ENCODE measurements around the gene CACNA2D3. TPM values are rescaled to one million over a fixed set of nuclear protein-coding genes. Genes with fewer than 3 reads are reported as not detected.

Gene CACNA2D3
- total and polyA plus RNA-seq, 7 donors = 2.7 to 13.5 (median 9.0) TPM

DNA sequence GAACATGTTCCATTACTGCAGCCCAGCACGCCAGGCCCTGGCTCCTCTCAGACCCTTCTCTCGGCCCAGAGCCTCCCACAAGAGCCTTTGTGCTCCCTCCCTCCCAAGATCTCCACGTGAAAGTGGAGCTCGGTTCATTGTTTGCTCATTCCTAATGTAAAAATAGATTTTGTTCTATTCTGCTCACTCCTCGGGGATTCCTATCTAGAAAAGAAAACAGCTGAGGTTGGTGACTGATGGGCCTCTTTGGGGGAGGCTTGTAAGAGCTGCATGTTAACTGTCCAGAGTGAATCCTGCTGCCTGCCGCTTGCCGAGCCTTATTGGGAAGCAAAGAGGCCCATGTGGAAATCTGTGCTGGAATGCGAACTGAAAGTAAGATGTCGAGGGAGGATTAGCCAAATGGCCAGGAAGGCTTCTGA lies 538.4 kb downstream of the CACNA2D3 start:
- WGBS, 3 donors = 40 to 57% (median 47%) methylated on average over 9 of the region's 9 CpGs
- no peaks in the 10 kb centered on the region for H3K27me3 ChIP-seq (ENCODE audit: insufficient read depth in 3 of 3, low read length in 2 of 3)
- H3K9me3 ChIP-seq = no peaks in the 10 kb centered on the region

DNA sequence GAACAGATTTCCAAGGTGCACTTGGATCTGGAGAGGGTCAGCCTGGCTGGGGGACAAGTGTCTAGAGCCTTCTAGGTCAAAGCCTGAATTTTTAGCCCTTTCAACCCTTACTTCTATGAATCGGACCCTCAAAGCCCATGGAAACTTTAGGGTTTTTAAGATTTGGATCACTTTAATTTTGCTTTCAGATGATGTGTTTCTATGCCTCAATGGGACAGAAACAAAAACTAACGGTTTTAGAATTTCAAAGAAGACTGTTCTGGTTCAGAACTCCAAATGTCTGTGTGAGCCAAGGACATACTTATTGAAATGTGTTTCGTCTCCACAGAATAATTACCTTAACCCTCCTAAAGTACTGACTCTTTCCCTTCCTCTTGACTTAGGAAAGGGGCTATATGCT lies 538.8 kb downstream of the CACNA2D3 start:
- no peak overlapping the region for H3K4me3 ChIP-seq
- no peak for ATAC-seq

More for the DNA sequence above, 538.4 kb downstream of the CACNA2D3 start:
- intact Hi-C loops (cut with DNase I) = no loop called here
- ATAC-seq (peak in 2 of 4 donors; percentile 57 to 70), DNase-seq (peak; percentile 25 to 57)
- TF ChIP-seq, protein P1, sequence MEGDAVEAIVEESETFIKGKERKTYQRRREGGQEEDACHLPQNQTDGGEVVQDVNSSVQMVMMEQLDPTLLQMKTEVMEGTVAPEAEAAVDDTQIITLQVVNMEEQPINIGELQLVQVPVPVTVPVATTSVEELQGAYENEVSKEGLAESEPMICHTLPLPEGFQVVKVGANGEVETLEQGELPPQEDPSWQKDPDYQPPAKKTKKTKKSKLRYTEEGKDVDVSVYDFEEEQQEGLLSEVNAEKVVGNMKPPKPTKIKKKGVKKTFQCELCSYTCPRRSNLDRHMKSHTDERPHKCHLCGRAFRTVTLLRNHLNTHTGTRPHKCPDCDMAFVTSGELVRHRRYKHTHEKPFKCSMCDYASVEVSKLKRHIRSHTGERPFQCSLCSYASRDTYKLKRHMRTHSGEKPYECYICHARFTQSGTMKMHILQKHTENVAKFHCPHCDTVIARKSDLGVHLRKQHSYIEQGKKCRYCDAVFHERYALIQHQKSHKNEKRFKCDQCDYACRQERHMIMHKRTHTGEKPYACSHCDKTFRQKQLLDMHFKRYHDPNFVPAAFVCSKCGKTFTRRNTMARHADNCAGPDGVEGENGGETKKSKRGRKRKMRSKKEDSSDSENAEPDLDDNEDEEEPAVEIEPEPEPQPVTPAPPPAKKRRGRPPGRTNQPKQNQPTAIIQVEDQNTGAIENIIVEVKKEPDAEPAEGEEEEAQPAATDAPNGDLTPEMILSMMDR (IDR thresholded peaks at IDR 0.05) = no peak
- Histone ChIP-seq H3K36me3 (ENCODE audit: insufficient read depth in 1 of 2, low read depth in 1 of 2) (no peaks in the 10 kb centered on the region), H3K27ac (peak overlapping the region; percentile 20), H3K4me3 (no peak overlapping the region), H3K4me1 (no peaks in the 10 kb centered on the region)

DNA sequence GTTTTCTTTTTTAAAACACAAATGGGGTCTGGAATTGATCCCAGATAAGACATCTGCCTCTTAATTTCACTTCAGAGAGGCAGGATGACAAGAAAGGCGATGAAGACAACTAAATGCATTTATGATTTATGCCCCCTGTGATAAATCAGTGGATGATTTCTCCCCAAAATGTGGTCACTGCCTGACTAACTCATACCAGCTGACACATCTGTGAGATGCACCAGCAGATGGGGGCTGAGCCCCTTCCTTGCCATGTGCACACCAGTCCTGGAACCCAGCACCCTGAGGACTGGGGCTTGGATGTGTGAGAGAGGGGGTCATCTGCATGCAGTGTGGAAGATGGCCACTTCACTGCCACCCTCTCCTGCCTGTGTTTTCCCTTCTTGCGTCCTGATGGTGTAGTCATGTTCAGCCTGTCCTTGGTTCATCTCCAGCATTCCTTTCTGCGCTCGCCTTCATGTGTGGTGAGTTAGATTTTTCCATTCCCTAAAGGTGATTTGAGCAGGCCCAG lies 541.2 kb downstream of the CACNA2D3 start:
- no peaks in the 10 kb centered on the region for H3K9me3 ChIP-seq
- no peak overlapping the region for H3K4me3 ChIP-seq
- intact Hi-C loops (cut with DNase I) = no loop called here
- ATAC-seq (peak in 3 of 4 donors; percentile 40 to 75 (median 57)), DNase-seq (no peak)
- WGBS, 3 donors = 41 to 48% (median 47%) methylated on average over 4 of the region's 4 CpGs
- H3K4me1 ChIP-seq = no peaks in the 10 kb centered on the region
- no peaks in the 10 kb centered on the region for H3K27me3 ChIP-seq (ENCODE audit: insufficient read depth in 3 of 3, low read length in 2 of 3)
- no peaks in the 10 kb centered on the region for H3K36me3 ChIP-seq (ENCODE audit: insufficient read depth in 1 of 2, low read depth in 1 of 2)
- TF ChIP-seq, protein P1 (IDR thresholded peaks at IDR 0.05) = no peak
- no peak overlapping the region for H3K27ac ChIP-seq

More for the DNA sequence above, 538.8 kb downstream of the CACNA2D3 start:
- TF ChIP-seq, protein P1 (IDR thresholded peaks at IDR 0.05) = no peak
- intact Hi-C loops (cut with DNase I) = no loop called here
- Histone ChIP-seq H3K36me3 (ENCODE audit: insufficient read depth in 1 of 2, low read depth in 1 of 2) (no peaks in the 10 kb centered on the region), H3K27ac (no peak overlapping the region), H3K27me3 (ENCODE audit: insufficient read depth in 3 of 3, low read length in 2 of 3) (no peaks in the 10 kb centered on the region), H3K9me3 (no peaks in the 10 kb centered on the region), H3K4me1 (no peaks in the 10 kb centered on the region)
- WGBS, 3 donors = 70 to 75% (median 73%) methylated on average over 3 of the region's 3 CpGs
- no peak for DNase-seq

DNA sequence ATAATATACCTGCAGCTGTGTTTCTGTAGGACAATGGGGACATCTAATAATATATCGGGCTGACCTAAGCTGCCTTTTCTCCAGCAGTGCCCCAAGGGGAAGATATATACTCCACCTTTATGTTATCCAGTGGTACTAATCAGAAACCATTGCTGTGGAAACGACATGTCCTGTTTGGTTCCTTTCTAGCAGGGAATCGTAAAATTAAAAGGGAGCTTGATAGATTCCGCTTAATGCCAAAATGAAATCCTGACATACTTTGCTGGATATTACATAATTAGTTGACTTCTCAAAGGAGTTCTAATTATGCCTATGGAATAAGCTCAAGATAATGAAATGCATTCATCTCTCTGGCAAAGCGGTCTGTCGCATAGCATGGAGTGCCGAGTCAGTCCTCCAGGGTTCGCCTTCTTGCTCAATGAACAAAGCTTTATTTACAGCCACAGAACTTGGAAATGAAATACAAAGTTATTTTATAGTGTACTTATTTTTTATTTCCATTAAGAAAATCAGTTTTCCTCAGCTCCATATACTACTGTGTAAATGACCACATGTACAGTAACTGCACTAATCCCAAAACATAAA lies 542.8 kb downstream of the CACNA2D3 start:
- TF ChIP-seq, protein P1 (IDR thresholded peaks at IDR 0.05) = no peak
- DNase-seq (no peak), ATAC-seq (no peak)
- no peaks in the 10 kb centered on the region for H3K4me1 ChIP-seq
- intact Hi-C loops (cut with DNase I) = no loop called here
- WGBS, 3 donors = 63 to 78% (median 71%) methylated on average over 8 of the region's 8 CpGs
- H3K36me3 ChIP-seq (ENCODE audit: insufficient read depth in 1 of 2, low read depth in 1 of 2) = no peaks in the 10 kb centered on the region
- no peak overlapping the region for H3K27ac ChIP-seq
- no peaks in the 10 kb centered on the region for H3K9me3 ChIP-seq
- no peak overlapping the region for H3K4me3 ChIP-seq
- no peaks in the 10 kb centered on the region for H3K27me3 ChIP-seq (ENCODE audit: insufficient read depth in 3 of 3, low read length in 2 of 3)

DNA sequence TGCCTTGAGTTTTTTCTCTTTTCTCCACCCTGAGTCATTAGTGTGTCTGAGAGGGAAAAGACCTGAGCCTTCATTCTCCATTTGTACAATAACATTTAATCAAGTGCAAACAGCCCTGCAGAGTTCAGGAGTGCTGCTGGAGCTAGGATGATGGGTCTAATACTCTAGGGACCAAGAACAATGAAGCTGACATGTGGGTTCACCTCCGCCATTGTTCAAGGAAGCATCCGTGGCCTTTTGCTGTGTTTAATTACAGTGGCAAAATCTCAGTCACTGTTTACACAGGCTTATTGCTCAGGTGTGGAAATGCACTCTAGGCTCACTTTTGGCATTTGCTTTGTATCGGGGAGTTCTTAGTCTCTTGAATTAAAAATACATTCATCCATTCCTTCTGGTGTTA lies 545.9 kb downstream of the CACNA2D3 start:
- intact Hi-C loops (cut with DNase I) = no loop called here
- H3K4me3 ChIP-seq = no peak overlapping the region
- ATAC-seq (no peak), DNase-seq (no peak)
- TF ChIP-seq, protein P1 (IDR thresholded peaks at IDR 0.05) = no peak
- H3K9me3 ChIP-seq = no peaks in the 10 kb centered on the region
- H3K27me3 ChIP-seq (ENCODE audit: insufficient read depth in 3 of 3, low read length in 2 of 3) = no peaks in the 10 kb centered on the region
- no peaks in the 10 kb centered on the region for H3K36me3 ChIP-seq (ENCODE audit: insufficient read depth in 1 of 2, low read depth in 1 of 2)
- H3K4me1 ChIP-seq = no peaks in the 10 kb centered on the region
- WGBS, 3 donors = 85% methylated on average over 3 of the region's 3 CpGs
- H3K27ac ChIP-seq = no peak overlapping the region

Data from psoas muscle (tissue), 8 donors.